ENCODE results near the gene DAPK2.

DNA sequence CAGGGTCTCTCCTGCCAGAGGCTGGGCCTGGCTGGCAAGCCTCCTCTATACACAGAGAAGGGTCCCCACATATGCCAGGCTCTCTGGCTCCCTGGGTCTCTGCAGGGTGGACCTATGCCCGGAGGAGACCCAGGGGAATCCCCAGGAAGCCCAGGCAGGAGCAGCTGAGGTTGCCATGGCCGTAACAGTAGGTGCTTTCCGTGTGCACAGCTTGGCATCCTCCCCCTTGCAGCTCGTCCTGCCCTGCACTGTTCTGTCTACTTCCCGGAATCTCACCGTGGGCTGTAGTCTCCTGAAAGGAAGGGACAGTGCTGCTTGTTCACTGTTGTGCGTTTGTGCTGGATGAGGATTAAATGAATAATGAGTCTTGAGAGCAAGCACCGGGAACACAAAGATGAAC lies 47.8 kb downstream of the DAPK2 start:
- TF ChIP-seq EZH2 (IDR thresholded peaks at IDR 0.05; ENCODE audit: low read length, unreplicated experiment) (no peak), EZH2phosphoT487 (IDR thresholded peaks at IDR 0.05; ENCODE audit: borderline replicate concordance, low read length) (no peak)
- TF ChIP-seq, protein P1, sequence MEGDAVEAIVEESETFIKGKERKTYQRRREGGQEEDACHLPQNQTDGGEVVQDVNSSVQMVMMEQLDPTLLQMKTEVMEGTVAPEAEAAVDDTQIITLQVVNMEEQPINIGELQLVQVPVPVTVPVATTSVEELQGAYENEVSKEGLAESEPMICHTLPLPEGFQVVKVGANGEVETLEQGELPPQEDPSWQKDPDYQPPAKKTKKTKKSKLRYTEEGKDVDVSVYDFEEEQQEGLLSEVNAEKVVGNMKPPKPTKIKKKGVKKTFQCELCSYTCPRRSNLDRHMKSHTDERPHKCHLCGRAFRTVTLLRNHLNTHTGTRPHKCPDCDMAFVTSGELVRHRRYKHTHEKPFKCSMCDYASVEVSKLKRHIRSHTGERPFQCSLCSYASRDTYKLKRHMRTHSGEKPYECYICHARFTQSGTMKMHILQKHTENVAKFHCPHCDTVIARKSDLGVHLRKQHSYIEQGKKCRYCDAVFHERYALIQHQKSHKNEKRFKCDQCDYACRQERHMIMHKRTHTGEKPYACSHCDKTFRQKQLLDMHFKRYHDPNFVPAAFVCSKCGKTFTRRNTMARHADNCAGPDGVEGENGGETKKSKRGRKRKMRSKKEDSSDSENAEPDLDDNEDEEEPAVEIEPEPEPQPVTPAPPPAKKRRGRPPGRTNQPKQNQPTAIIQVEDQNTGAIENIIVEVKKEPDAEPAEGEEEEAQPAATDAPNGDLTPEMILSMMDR (conservative IDR thresholded peaks at IDR 0.05; ENCODE audit: low read depth, low read length), result no peak
